Brain microvascular endothelial cell (primary cell): Measurements from ENCODE around the gene KITLG.
"Not testable (repeated sequence)": the region's sequence is repeated elsewhere in the genome, so short reads cannot be mapped to it uniquely, and the experiment has no call there.

Source experiments
- DNase-seq: peaks from one replicate; pipeline ENCODE4 v3.0.0-alpha.2; 2020
- H3K27ac ChIP-seq: fragments of 250-450 bp; sonication (Bioruptor Pico); 2 replicates; pipeline ENCODE4 v1.5.1; 2020; ENCODE audit warnings: mild to moderate bottlenecking, moderate library complexity
- H3K27me3 ChIP-seq: fragments of 250-450 bp; sonication (Bioruptor Pico); replicated peaks from 2 replicates; pipeline ENCODE4 v1.5.1; 2020; ENCODE audit warnings: mild to moderate bottlenecking
- H3K36me3 ChIP-seq: fragments of 250-450 bp; sonication (Bioruptor Pico); replicated peaks from 2 replicates; pipeline ENCODE4 v1.5.1; 2020; ENCODE audit warnings: mild to moderate bottlenecking
- H3K4me3 ChIP-seq: 2 replicates; pipeline ENCODE4 v1.5.1; 2011; ENCODE audit warnings: low read depth, mild to moderate bottlenecking, control low read depth, low read length, moderate library complexity
- in situ Hi-C: cut with HindIII; loops from 2 replicates; pipeline ENCODE4 v1.10.0; 2017; ENCODE audit warnings: low sequenced_read_pairs, low pct_ligation_motif_present
- TF ChIP-seq, protein P1 (sequence below): IDR thresholded peaks from 2 replicates; pipeline ENCODE4 v1.5.1; 2011; ENCODE audit warnings: low read depth, mild to moderate bottlenecking, moderate library complexity, low read length, control low read depth, inconsistent platforms; ENCODE audit errors: missing control alignments

KITLG gene

GRCh38 chr12:88518863-88519403 is 61.3 kb downstream of the KITLG start:
- H3K36me3 ChIP-seq = no peaks in the 10 kb centered on the region
- DNase-seq = no peak
- TF ChIP-seq, protein P1, sequence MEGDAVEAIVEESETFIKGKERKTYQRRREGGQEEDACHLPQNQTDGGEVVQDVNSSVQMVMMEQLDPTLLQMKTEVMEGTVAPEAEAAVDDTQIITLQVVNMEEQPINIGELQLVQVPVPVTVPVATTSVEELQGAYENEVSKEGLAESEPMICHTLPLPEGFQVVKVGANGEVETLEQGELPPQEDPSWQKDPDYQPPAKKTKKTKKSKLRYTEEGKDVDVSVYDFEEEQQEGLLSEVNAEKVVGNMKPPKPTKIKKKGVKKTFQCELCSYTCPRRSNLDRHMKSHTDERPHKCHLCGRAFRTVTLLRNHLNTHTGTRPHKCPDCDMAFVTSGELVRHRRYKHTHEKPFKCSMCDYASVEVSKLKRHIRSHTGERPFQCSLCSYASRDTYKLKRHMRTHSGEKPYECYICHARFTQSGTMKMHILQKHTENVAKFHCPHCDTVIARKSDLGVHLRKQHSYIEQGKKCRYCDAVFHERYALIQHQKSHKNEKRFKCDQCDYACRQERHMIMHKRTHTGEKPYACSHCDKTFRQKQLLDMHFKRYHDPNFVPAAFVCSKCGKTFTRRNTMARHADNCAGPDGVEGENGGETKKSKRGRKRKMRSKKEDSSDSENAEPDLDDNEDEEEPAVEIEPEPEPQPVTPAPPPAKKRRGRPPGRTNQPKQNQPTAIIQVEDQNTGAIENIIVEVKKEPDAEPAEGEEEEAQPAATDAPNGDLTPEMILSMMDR = no peak
- in situ Hi-C loops = no loop called here
- H3K27ac ChIP-seq = no peak overlapping the region
- no peak overlapping the region for H3K4me3 ChIP-seq
- H3K27me3 ChIP-seq = no peaks in the 10 kb centered on the region

DNA sequence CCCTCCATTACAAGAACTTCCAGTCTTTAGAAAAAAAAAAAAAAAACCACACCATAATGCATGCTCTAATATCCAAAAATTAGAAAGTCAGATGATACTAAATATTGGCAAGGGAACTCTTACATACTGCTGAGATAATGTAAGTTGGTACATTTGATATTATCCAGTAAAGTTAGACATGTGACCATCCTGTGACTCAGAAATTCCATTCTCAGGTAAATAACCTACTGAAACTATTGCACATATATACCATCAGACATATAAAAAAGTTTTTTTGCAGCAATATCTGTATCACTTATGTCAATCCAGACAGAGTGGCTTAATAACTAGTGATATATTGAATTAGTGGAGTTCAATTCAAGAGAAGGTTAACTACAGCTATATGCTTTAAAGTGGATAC is 63.5 kb downstream of the KITLG start:
- in situ Hi-C loops = no loop called here
- TF ChIP-seq, protein P1 = no peak
- Histone ChIP-seq H3K27ac (no peak overlapping the region), H3K36me3 (no peaks in the 10 kb centered on the region), H3K4me3 (no peak overlapping the region), H3K27me3 (no peaks in the 10 kb centered on the region)
- DNase-seq = no peak

DNA sequence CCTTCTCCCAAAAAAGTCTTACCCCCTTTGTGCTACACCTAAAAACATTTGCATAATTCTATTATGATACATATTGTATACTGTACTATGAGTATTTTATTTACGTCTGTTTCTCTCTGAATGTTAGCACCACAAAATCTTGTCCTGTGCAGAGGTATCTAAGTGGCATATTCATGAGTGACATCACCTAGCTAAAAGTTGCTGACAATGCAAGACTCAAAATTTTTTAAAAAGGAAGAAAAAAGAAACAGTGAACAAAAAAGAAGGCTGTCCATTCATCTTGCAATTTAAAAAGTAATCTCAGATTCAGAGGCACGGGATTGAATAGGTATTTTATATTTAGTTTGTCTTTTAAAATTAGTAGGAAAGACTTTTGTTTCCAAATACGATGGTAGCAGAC is 69.4 kb downstream of the KITLG start:
- Histone ChIP-seq H3K36me3 (peaks cover 2% of the 10 kb centered on the region), H3K27ac (no peak overlapping the region), H3K27me3 (no peaks in the 10 kb centered on the region), H3K4me3 (no peak overlapping the region)
- in situ Hi-C loops = no loop called here
- TF ChIP-seq, protein P1 = no peak
- DNase-seq = no peak

GRCh38 chr12:88509851-88510250 is 70.4 kb downstream of the KITLG start:
- DNase-seq = no peak
- TF ChIP-seq, protein P1 = no peak
- Histone ChIP-seq H3K27ac (no peak overlapping the region), H3K27me3 (no peaks in the 10 kb centered on the region), H3K4me3 (no peak overlapping the region), H3K36me3 (peaks cover 7% of the 10 kb centered on the region)
- in situ Hi-C loops = no loop called here

DNA sequence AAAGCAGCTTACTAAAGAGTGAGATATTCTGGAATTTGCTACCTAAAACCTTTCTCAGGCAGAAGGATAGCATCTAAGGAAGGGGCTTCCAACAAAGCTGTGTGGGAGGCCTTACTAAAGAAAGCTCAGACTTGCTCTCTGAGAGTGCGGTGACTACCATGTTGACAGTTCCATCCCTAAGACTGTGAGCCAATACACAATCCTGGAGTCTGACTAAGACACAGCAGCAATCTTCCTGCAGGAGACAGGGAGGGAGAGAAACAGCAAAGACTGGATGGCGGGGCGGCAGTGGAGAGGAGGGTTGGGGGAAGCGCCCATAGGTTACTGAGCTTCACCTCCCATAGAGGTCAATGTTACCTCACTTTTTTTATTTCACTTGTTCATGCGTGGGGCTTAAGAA is 70.9 kb downstream of the KITLG start:
- no peak for DNase-seq
- in situ Hi-C loops = no loop called here
- Histone ChIP-seq H3K36me3 (peaks cover 7% of the 10 kb centered on the region), H3K27me3 (no peaks in the 10 kb centered on the region), H3K27ac (no peak overlapping the region), H3K4me3 (no peak overlapping the region)
- TF ChIP-seq, protein P1 = no peak

GRCh38 chr12:88507851-88508250 is 72.4 kb downstream of the KITLG start:
- H3K27me3 ChIP-seq, DNase-seq, H3K27ac ChIP-seq, H3K4me3 ChIP-seq, in situ Hi-C loops, H3K36me3 ChIP-seq: not testable (repeated sequence)
